ENCODE results near the gene LRP6.

Gene LRP6

DNA sequence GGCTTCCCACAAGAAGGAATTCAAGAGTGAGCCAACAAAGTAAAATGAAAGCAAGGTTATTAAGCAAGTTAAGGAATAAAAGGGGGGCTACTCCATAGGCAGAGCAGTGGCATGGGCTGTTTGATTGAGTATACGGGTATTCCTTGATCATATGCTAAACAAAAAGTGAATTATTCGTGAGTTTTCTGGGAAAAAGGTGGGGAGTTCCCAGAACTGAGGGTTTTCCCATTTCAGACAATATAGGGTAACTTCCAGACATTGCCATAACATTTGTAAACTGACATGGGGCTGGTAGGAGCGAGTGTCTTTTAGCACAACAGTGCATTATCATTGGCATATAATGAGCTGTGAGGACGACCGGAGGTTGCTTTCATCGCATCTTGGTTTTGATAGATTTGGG is 198.1 kb downstream of the LRP6 start:
- DNase-seq (ENCODE audit: extremely low read depth, low read depth), result no peak
- TF ChIP-seq, protein P1, sequence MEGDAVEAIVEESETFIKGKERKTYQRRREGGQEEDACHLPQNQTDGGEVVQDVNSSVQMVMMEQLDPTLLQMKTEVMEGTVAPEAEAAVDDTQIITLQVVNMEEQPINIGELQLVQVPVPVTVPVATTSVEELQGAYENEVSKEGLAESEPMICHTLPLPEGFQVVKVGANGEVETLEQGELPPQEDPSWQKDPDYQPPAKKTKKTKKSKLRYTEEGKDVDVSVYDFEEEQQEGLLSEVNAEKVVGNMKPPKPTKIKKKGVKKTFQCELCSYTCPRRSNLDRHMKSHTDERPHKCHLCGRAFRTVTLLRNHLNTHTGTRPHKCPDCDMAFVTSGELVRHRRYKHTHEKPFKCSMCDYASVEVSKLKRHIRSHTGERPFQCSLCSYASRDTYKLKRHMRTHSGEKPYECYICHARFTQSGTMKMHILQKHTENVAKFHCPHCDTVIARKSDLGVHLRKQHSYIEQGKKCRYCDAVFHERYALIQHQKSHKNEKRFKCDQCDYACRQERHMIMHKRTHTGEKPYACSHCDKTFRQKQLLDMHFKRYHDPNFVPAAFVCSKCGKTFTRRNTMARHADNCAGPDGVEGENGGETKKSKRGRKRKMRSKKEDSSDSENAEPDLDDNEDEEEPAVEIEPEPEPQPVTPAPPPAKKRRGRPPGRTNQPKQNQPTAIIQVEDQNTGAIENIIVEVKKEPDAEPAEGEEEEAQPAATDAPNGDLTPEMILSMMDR (IDR thresholded peaks at IDR 0.05; ENCODE audit: low read depth, low read length), result no peak
